GM12878 (cell line): Measurements from ENCODE around the gene WNK1. TPM values are rescaled to one million over a fixed set of nuclear protein-coding genes. Genes with fewer than 3 reads are reported as not detected.
"Not testable (repeated sequence)": the region's sequence is repeated elsewhere in the genome, so short reads cannot be mapped to it uniquely, and the experiment has no call there.

ENCODE experiments used
- ATAC-seq: fragments of 200-7000 bp; cut with Tn5 transposase; 3 replicates; pipeline ENCODE4 v1.9.1; 2020; ENCODE audit warnings: mild to moderate bottlenecking, moderate library complexity
- BruUV-seq: library from RNA; stranded (reverse); fragments of 400-500 nt; replicated peaks from 2 replicates; lab custom pipeline; 2021; lab: Mats Ljungman, UMichigan
- CTCF ChIA-PET: fragments of 300-600 bp; sonication (Branson Sonifier 250); formaldehyde crosslinking; extraction: SDS; loops from one replicate; lab custom pipeline; 2021; ENCODE audit warnings: inconsistent platforms; lab: Yijun Ruan, JAX
- POLR2A ChIA-PET: fragments of 350-600 bp; formaldehyde crosslinking; extraction: SDS; loops from one replicate; lab custom pipeline; 2021; ENCODE audit warnings: inconsistent platforms; lab: Charles Lee
- RAD21 ChIA-PET: fragments of 300-600 bp; sonication (Branson Sonifier 250); formaldehyde crosslinking; loops from one replicate; lab custom pipeline; 2023; ENCODE audit warnings: antibody characterized with exemption; ENCODE audit not compliant: unreplicated experiment; lab: Charles Lee
- SMC1A ChIA-PET: fragments of 300-600 bp; sonication (Branson Sonifier 250); formaldehyde crosslinking; loops from one replicate; lab custom pipeline; 2023; ENCODE audit not compliant: unreplicated experiment, uncharacterized antibody; lab: Charles Lee
- DNase-seq: peaks from one replicate; pipeline ENCODE4 v3.0.0-alpha.2; 2011; ENCODE audit warnings: low read depth, low spot score
- FAIRE-seq: peaks from 3 replicates; lab custom pipeline; 2011; peaks lifted over from hg19 to GRCh38; lab: Jason Lieb, UNC
- H2AFZ ChIP-seq: 2 replicates; pipeline ENCODE4 v1.6.0; 2011; ENCODE audit warnings: low read depth, low read length, control low read depth; ENCODE audit not compliant: control insufficient read depth
- H3K27ac ChIP-seq: 2 replicates; pipeline ENCODE4 v1.5.1; 2011; ENCODE audit warnings: control low read depth; ENCODE audit not compliant: control insufficient read depth, insufficient read depth
- H3K27me3 ChIP-seq, 2 experiments: replicated peaks in 1 of 2; 2 replicates each; pipeline versions ENCODE4 v1.6.0 to v1.6.1; 2011; ENCODE audit warnings: low read length in 1 of 2; ENCODE audit not compliant: control insufficient read depth in 2 of 2, insufficient read depth in 2 of 2
- H3K36me3 ChIP-seq, 2 experiments: 2 replicates each; pipeline ENCODE4 v1.5.1; 2011; ENCODE audit warnings: low read length in 1 of 2; ENCODE audit not compliant: control insufficient read depth in 2 of 2, insufficient read depth in 2 of 2
- H3K4me1 ChIP-seq: 2 replicates; pipeline ENCODE4 v1.6.1; 2011; ENCODE audit warnings: mild to moderate bottlenecking, low read length, moderate library complexity, mixed read lengths; ENCODE audit not compliant: control insufficient read depth, insufficient read depth
- H3K4me2 ChIP-seq: 2 replicates; pipeline ENCODE4 v1.6.0; 2011; ENCODE audit warnings: control low read depth; ENCODE audit not compliant: control insufficient read depth, insufficient read depth
- H3K4me3 ChIP-seq: fragments of 200-600 bp; sonication (generic); 2 replicates; pipeline ENCODE4 v1.5.1; 2016
- H3K79me2 ChIP-seq: 2 replicates; pipeline ENCODE4 v1.6.0; 2011; ENCODE audit warnings: low read length; ENCODE audit not compliant: control insufficient read depth, insufficient read depth
- H3K9ac ChIP-seq: 2 replicates; pipeline ENCODE4 v1.8.0; 2011; ENCODE audit warnings: low read length, control low read depth, mixed read lengths; ENCODE audit not compliant: control insufficient read depth, insufficient read depth
- H3K9me3 ChIP-seq: replicated peaks from 3 replicates; pipeline ENCODE4 v1.5.1; 2011; ENCODE audit warnings: mild to moderate bottlenecking, low read length; ENCODE audit not compliant: control insufficient read depth, insufficient read depth
- H4K20me1 ChIP-seq: 2 replicates; pipeline ENCODE4 v1.6.0; 2011; ENCODE audit not compliant: control insufficient read depth, insufficient read depth
- WGBS: methylation state at CpG from one replicate; pipeline ENCODE4 v1.1.6; 2016; ENCODE audit warnings: low lambda C conversion rate; ENCODE audit not compliant: insufficient replicate concordance, insufficient coverage; ENCODE audit errors: missing lambda C conversion rate; 5-methylcytosine and 5-hydroxymethylcytosine counted together
- in situ Hi-C: fragments of 300-500 bp; cut with MboI; formaldehyde crosslinking; loops from 9 replicates; pipeline ENCODE4 v1.14.3; 2018; ENCODE audit warnings: mixed read lengths
- intact Hi-C: fragments of 100-400 bp; cut with micrococcal nuclease; formaldehyde crosslinking; loops from one replicate; pipeline ENCODE4 v1.14.2; 2022; ENCODE audit not compliant: unreplicated experiment
- polyA plus RNA-seq, 11 experiments: library from polyadenylated mRNA; depleted of rRNA in 4 of 11; unstranded in 6 of 11; stranded (reverse) in 5 of 11; fragments of >200 nt; fragmentation: Nextera tagmentation in 4 of 11; fragmentation: Illumina TruSeq in 1 of 11; extraction: Ambion mirVana in 4 of 11; extraction: Trizol in 1 of 11; gene quantifications; 1 replicate in 1 of 11; 2 replicates in 10 of 11; pipeline versions ENCODE4 v1.2.1 to v1.2.3, GENCODE V29; 2011 to 2016; ENCODE audit warnings: inconsistent platforms in 2 of 11, missing spikeins in 2 of 11, low read depth in 1 of 11
- total RNA-seq, 4 experiments: library from RNA; depleted of rRNA in 3 of 4; stranded (reverse); fragments of >200 nt in 3 of 4; fragmentation: Illumina TruSeq in 1 of 4; extraction: Trizol in 1 of 4; gene quantifications; 2 replicates each; pipeline versions ENCODE4 v1.2.1 to v1.2.3, GENCODE V29; 2013 to 2021
- TF ChIP-seq, protein P1 (sequence below): fragments of 450-650 bp; IDR thresholded peaks from 2 replicates; pipeline ENCODE4 v1.6.1; 2017; ENCODE audit warnings: mild to moderate bottlenecking

WNK1 gene
- total and polyA plus RNA-seq, 10 of the 15 experiments (the other 5 are each of a cell fraction or from before 2014, with no cell fraction given): 9.6 to 151 (median 86.6) TPM

DNA sequence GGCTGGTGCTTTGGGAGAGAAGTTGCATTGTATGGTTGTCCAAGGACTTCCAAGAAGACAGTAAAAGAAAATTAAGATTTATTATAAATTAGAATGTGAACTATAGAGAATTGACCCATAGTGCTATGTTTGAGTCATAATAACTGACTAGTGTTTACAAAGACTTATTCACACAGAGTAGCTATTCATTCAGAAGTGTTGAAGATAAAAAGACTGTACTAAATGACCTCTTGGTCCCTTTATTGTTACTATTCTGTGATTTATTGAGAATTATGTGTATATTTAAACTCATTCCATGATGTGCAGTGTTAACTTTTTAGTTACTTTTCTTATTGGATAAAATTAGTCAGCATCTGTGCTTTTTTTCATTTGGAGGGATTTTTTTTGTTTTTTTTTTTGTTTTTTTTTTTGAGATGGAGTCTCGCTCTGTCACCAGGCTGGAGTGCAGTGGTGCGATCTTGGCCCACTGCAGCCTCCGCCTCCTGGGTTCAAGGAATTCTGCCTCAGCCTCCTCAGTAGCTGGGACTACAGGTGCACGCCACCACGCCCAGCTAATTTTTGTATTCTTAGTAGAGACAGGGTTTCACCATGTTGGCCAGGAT is 24.5 kb downstream of the WNK1 start:
- BruUV-seq, H3K9me3 ChIP-seq, H3K9ac ChIP-seq, FAIRE-seq, H4K20me1 ChIP-seq, H2AFZ ChIP-seq, H3K36me3 ChIP-seq, intact Hi-C loops, in situ Hi-C loops, H3K27me3 ChIP-seq: not testable (repeated sequence)
- peaks cover 95% of the 10 kb centered on the region for H3K79me2 ChIP-seq
- POLR2A ChIA-PET: interaction anchor here (0.6 to 2.9 kb wide), 15 partner anchors 9 to 117 kb away, joined by 3 to 13 read pairs (median 4); no protein-coding TSS in a partner anchor
- RAD21 ChIA-PET: interaction anchor here (0.9 to 1.7 kb wide), 11 partner anchors 16 to 201 kb away, joined by 3 to 7 read pairs (median 4); partner anchors contain the start of gene WNK1
- SMC1A ChIA-PET: interaction anchor here (0.9 to 3.8 kb wide), 18 partner anchors 8 to 162 kb away, joined by 3 to 42 read pairs (median 4); no protein-coding TSS in a partner anchor
- ATAC-seq: 0 out of 3 replicates have a peak, but pooled peaks have one; percentile 4
- 100% methylated on average over 3 of the region's 5 CpGs for WGBS
- TF ChIP-seq, protein P1, sequence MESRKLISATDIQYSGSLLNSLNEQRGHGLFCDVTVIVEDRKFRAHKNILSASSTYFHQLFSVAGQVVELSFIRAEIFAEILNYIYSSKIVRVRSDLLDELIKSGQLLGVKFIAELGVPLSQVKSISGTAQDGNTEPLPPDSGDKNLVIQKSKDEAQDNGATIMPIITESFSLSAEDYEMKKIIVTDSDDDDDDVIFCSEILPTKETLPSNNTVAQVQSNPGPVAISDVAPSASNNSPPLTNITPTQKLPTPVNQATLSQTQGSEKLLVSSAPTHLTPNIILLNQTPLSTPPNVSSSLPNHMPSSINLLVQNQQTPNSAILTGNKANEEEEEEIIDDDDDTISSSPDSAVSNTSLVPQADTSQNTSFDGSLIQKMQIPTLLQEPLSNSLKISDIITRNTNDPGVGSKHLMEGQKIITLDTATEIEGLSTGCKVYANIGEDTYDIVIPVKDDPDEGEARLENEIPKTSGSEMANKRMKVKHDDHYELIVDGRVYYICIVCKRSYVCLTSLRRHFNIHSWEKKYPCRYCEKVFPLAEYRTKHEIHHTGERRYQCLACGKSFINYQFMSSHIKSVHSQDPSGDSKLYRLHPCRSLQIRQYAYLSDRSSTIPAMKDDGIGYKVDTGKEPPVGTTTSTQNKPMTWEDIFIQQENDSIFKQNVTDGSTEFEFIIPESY: 0 out of 2 replicates have a peak, but pooled peaks have one; percentile 1
- TF ChIP-seq, all 136 proteins: peak for 1; not testable (repeated sequence) for 135
- not testable (repeated sequence) for H3K27ac ChIP-seq, DNase-seq, H3K4me3 ChIP-seq, H3K4me2 ChIP-seq
- peaks cover 22% of the 10 kb centered on the region for H3K4me1 ChIP-seq
- CTCF ChIA-PET: interaction anchor here (1.1 to 2.4 kb wide), 9 partner anchors 8 to 163 kb away, joined by 3 to 11 read pairs (median 6); no protein-coding TSS in a partner anchor
